ENCODE results near the gene IMPA2.

- TF ChIP-seq, protein P1, sequence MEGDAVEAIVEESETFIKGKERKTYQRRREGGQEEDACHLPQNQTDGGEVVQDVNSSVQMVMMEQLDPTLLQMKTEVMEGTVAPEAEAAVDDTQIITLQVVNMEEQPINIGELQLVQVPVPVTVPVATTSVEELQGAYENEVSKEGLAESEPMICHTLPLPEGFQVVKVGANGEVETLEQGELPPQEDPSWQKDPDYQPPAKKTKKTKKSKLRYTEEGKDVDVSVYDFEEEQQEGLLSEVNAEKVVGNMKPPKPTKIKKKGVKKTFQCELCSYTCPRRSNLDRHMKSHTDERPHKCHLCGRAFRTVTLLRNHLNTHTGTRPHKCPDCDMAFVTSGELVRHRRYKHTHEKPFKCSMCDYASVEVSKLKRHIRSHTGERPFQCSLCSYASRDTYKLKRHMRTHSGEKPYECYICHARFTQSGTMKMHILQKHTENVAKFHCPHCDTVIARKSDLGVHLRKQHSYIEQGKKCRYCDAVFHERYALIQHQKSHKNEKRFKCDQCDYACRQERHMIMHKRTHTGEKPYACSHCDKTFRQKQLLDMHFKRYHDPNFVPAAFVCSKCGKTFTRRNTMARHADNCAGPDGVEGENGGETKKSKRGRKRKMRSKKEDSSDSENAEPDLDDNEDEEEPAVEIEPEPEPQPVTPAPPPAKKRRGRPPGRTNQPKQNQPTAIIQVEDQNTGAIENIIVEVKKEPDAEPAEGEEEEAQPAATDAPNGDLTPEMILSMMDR (IDR thresholded peaks at IDR 0.05; ENCODE audit: low read depth, low read length) = no peak
- TF ChIP-seq POLR2A (IDR thresholded peaks at IDR 0.05; ENCODE audit: extremely low read depth, insufficient read length) = no peak
These were observed 54.2 kb downstream of the IMPA2 start for GRCh38 chr18:12035481-12035880.
